Measurements from ENCODE around the gene CETP. TPM values are rescaled to one million over a fixed set of nuclear protein-coding genes. Genes with fewer than 3 reads are reported as not detected.

Gene CETP
- total RNA-seq, 1 donor from 2014 or later = 1.1 TPM

DNA sequence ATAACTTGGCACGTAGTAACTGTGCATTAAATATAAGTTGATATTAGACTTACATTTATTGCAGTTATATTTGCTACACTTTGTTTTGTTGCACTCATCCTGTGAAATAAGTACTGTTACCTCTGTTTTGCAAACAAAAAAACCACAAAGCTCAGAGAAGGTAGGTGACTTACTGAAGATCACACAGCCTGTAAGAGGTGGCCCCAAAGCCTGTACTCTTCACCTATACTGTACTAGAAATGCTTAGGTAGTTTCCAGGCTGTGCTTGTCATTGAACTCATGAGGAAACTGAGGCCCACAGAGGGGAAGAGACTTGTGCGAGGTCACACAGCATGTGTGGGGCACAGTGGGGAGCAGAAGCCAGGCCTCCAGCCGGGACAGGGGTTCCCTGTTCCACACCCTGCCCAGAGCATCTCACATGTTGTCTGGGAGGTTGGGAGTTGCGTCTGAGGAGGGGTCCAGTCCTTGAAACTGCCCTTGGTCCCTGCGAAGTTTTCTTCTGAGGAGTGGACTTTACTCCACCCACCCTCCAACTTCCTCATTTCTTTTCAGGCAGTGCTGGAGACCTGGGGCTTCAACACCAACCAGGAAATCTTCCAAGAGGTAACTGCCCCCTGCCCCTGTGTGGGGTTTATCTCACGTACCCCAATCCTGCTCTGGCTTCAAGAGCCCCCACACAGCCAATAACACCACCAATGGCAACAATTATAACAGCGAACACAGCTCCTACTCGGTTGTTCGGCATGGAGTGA lies 13.0 kb downstream of the CETP start:
- Histone ChIP-seq H3K27me3 (ENCODE audit: low read depth) (no peaks in the 10 kb centered on the region), H3K4me3 (no peak overlapping the region), H3K36me3 (no peaks in the 10 kb centered on the region), H3K9me3 (no peaks in the 10 kb centered on the region), H3K27ac (no peak overlapping the region), H3K4me1 (no peaks in the 10 kb centered on the region)
- intact Hi-C loops (cut with DNase I) = no loop called here
- DNase-seq (no peak), ATAC-seq (no peak)
- TF ChIP-seq, protein P1, sequence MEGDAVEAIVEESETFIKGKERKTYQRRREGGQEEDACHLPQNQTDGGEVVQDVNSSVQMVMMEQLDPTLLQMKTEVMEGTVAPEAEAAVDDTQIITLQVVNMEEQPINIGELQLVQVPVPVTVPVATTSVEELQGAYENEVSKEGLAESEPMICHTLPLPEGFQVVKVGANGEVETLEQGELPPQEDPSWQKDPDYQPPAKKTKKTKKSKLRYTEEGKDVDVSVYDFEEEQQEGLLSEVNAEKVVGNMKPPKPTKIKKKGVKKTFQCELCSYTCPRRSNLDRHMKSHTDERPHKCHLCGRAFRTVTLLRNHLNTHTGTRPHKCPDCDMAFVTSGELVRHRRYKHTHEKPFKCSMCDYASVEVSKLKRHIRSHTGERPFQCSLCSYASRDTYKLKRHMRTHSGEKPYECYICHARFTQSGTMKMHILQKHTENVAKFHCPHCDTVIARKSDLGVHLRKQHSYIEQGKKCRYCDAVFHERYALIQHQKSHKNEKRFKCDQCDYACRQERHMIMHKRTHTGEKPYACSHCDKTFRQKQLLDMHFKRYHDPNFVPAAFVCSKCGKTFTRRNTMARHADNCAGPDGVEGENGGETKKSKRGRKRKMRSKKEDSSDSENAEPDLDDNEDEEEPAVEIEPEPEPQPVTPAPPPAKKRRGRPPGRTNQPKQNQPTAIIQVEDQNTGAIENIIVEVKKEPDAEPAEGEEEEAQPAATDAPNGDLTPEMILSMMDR (IDR thresholded peaks at IDR 0.05) = no peak

DNA sequence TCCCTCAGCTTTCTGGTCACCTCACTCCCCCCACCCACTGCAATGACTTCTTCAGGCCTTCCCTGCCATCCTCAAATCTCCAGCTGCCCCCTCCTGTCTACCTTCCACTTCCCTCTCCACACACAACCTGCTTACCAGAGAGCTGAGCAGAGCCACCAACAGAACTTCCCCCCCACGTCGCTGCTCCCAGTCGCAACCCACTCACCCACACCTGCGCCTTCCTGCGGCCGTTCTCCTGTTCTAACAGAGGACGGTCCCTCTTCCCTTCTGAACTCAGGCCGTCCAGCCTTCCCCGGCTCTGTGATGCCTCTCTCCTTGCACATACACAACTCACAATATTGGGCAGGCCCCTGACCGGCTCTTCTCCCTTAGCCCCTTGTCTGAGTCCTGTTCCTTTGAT lies 14.0 kb downstream of the CETP start:
- Histone ChIP-seq H3K4me3 (no peak overlapping the region), H3K9me3 (no peaks in the 10 kb centered on the region), H3K4me1 (no peaks in the 10 kb centered on the region), H3K36me3 (no peaks in the 10 kb centered on the region), H3K27me3 (ENCODE audit: low read depth) (no peaks in the 10 kb centered on the region), H3K27ac (no peak overlapping the region)
- TF ChIP-seq, protein P1 (IDR thresholded peaks at IDR 0.05) = no peak
- ATAC-seq = no peak
- no peak for DNase-seq
- intact Hi-C loops (cut with DNase I) = no loop called here

DNA sequence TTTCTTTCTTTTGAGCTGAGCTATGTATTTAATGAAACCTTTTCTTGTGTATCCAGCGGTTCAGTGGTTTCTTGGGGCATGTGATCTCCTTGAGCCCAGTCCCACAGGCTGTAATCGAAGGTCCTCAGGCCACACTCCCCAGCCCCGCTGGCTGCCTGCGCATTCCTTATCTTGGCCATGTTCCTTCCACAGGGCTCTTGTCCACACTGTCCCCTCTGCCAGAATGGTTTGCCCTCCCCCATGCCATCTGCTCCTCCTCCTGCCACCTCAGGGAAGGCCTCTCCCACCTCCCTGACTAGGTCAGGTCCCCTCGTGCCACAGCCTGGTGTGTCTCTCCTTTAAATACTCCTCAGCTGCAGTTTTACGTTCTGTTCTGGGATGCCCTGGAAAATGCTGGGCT lies 15.5 kb downstream of the CETP start:
- Histone ChIP-seq H3K36me3 (no peaks in the 10 kb centered on the region), H3K27ac (no peak overlapping the region), H3K4me1 (no peaks in the 10 kb centered on the region), H3K27me3 (ENCODE audit: low read depth) (no peaks in the 10 kb centered on the region), H3K4me3 (no peak overlapping the region), H3K9me3 (no peaks in the 10 kb centered on the region)
- no peak for ATAC-seq
- no peak for DNase-seq
- TF ChIP-seq, protein P1 (IDR thresholded peaks at IDR 0.05) = no peak
- intact Hi-C loops (cut with DNase I) = no loop called here

DNA sequence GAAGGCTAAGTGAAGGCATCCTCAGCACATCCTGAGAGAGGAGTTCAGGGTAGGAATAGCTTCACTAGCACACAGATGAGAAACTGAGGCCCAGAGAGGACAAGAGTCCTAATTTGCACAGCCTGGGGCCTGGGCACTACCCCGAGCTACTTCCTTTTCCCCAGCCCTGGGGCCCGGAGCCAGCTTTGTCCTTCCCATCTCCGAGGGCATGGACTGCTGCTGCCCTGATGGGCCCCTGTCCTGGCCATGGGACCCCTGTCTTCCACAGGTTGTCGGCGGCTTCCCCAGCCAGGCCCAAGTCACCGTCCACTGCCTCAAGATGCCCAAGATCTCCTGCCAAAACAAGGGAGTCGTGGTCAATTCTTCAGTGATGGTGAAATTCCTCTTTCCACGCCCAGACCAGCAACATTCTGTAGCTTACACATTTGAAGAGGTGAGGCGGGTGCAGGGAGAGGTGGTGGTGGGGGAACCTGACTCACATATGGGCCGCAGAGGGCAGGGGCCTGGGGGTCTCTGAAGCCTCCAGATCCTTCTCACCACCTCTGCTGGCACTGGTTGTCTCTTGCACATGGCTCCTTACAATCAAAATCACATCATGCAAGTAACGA lies 16.2 kb downstream of the CETP start:
- ATAC-seq (no peak), DNase-seq (no peak)
- TF ChIP-seq, protein P1 (IDR thresholded peaks at IDR 0.05) = no peak
- Histone ChIP-seq H3K4me3 (no peak overlapping the region), H3K27ac (no peak overlapping the region), H3K36me3 (no peaks in the 10 kb centered on the region), H3K27me3 (ENCODE audit: low read depth) (no peaks in the 10 kb centered on the region), H3K4me1 (no peaks in the 10 kb centered on the region), H3K9me3 (no peaks in the 10 kb centered on the region)
- intact Hi-C loops (cut with DNase I) = no loop called here

DNA sequence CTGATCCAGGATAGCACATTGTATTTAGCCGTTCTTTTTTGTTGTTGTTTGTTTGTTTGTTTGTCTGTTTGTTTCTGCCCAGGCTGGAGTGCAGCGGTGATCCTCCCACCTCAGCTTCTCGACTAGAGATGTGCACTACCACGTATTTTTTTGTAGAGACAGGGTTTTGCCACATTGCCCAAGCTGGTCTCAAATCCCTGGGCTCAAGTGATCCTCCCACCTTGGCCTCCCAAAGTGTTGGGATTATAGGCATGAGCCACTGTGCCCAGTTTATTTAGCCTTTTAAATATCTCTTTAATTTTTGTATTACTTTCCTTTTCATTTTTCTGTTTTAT lies 18.4 kb downstream of the CETP start:
- intact Hi-C loops (cut with DNase I) = no loop called here
- no peak for ATAC-seq

More for the DNA sequence above, 18.4 kb downstream of the CETP start:
- H3K36me3 ChIP-seq = no peaks in the 10 kb centered on the region
- TF ChIP-seq, protein P1 (IDR thresholded peaks at IDR 0.05) = no peak
- H3K4me1 ChIP-seq = peaks cover 5% of the 10 kb centered on the region
- no peaks in the 10 kb centered on the region for H3K27me3 ChIP-seq (ENCODE audit: low read depth)
- H3K9me3 ChIP-seq = no peaks in the 10 kb centered on the region
- H3K27ac ChIP-seq = no peak overlapping the region
- DNase-seq = no peak
- H3K4me3 ChIP-seq = no peak overlapping the region

Measured in lower lobe of right lung (tissue), 2 donors.